ENCODE data around the gene CSE1L.
"Not testable (repeated sequence)": the region's sequence is repeated elsewhere in the genome, so short reads cannot be mapped to it uniquely, and the experiment has no call there.

DNA sequence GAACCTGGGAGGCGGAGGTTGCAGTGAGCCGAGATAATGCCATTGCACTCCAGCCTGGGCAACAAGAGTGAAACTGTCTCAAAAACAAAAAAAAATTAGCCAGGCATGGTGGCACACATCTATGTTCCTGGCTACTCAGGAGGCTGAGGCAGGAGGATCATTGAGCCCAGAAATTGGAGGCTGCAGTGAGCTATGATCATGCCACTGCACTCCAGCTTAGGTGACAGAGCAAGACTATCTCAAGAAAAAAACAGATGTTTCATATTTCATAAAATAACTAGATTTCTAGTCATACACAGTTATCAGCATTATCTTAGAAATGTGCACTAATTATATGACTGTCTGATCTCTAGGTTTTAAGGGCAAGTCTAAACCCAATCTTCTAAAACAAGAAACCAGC, 17.9 kb upstream of the CSE1L start:
- TF ChIP-seq, protein P1, sequence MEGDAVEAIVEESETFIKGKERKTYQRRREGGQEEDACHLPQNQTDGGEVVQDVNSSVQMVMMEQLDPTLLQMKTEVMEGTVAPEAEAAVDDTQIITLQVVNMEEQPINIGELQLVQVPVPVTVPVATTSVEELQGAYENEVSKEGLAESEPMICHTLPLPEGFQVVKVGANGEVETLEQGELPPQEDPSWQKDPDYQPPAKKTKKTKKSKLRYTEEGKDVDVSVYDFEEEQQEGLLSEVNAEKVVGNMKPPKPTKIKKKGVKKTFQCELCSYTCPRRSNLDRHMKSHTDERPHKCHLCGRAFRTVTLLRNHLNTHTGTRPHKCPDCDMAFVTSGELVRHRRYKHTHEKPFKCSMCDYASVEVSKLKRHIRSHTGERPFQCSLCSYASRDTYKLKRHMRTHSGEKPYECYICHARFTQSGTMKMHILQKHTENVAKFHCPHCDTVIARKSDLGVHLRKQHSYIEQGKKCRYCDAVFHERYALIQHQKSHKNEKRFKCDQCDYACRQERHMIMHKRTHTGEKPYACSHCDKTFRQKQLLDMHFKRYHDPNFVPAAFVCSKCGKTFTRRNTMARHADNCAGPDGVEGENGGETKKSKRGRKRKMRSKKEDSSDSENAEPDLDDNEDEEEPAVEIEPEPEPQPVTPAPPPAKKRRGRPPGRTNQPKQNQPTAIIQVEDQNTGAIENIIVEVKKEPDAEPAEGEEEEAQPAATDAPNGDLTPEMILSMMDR (IDR thresholded peaks at IDR 0.05; ENCODE audit: low read depth, low read length) = not testable (repeated sequence)
- not testable (repeated sequence) for TF ChIP-seq POLR2A (IDR thresholded peaks at IDR 0.05; ENCODE audit: extremely low read depth, insufficient read length); MYC (IDR thresholded peaks at IDR 0.05; ENCODE audit: low read depth, low read length)
- TF ChIP-seq, protein P2, sequence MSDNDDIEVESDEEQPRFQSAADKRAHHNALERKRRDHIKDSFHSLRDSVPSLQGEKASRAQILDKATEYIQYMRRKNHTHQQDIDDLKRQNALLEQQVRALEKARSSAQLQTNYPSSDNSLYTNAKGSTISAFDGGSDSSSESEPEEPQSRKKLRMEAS (IDR thresholded peaks at IDR 0.05; ENCODE audit: low read depth, low read length) = not testable (repeated sequence)

Measured in NB4 (cell line).